Tibial artery (tissue), 4 donors: ENCODE measurements around the gene SPAG6.

ENCODE experiments used
- DNase-seq, 2 donors: peaks; one replicate each; pipeline ENCODE4 v3.0.0-alpha.2; 2019
- H3K27ac ChIP-seq, 2 donors: fragments of 200-600 bp; sonication (generic) in 1 of 2; 1 replicate in 1 of 2; 2 replicates in 1 of 2; pipeline ENCODE4 v1.5.1; 2018 to 2019; ENCODE audit warnings: mild to moderate bottlenecking in 1 of 2
- H3K27me3 ChIP-seq, 2 donors: fragments of 200-600 bp; sonication (generic) in 1 of 2; one replicate each; pipeline versions ENCODE4 v1.5.1 to v1.6.0; 2016 to 2019
- H3K36me3 ChIP-seq, 3 donors: fragments of 200-600 bp; sonication (generic) in 2 of 3; one replicate each; pipeline ENCODE4 v1.5.1; 2016 to 2019; ENCODE audit warnings: mild to moderate bottlenecking in 2 of 3
- H3K4me1 ChIP-seq, 4 donors: fragments of 200-600 bp; sonication (generic) in 2 of 4; 1 replicate in 3 of 4; 2 replicates in 1 of 4; pipeline ENCODE4 v1.5.1; 2016 to 2019
- H3K4me3 ChIP-seq, 2 donors: fragments of 200-600 bp; sonication (generic) in 1 of 2; 1 replicate in 1 of 2; 2 replicates in 1 of 2; pipeline ENCODE4 v1.5.1; 2018 to 2019; ENCODE audit warnings: mild to moderate bottlenecking in 2 of 2
- H3K9me3 ChIP-seq, 3 donors: fragments of 200-600 bp; sonication (generic) in 1 of 3; one replicate each; pipeline ENCODE4 v1.5.1; 2016 to 2019
- CTCF ChIP-seq, 2 experiments: fragments of 200-600 bp in 1 of 2; fragments of 450-650 bp in 1 of 2; IDR thresholded peaks; one replicate each; pipeline ENCODE4 v1.5.1; 2017 to 2019; ENCODE audit warnings: antibody characterized with exemption in 2 of 2, mild to moderate bottlenecking in 1 of 2, moderate library complexity in 1 of 2
- intact Hi-C: fragments of 100-400 bp; cut with DNase I; formaldehyde crosslinking; loops from one replicate; pipeline ENCODE4 v1.15.0; 2023; ENCODE audit warnings: low total_unique reads

SPAG6 gene

DNA sequence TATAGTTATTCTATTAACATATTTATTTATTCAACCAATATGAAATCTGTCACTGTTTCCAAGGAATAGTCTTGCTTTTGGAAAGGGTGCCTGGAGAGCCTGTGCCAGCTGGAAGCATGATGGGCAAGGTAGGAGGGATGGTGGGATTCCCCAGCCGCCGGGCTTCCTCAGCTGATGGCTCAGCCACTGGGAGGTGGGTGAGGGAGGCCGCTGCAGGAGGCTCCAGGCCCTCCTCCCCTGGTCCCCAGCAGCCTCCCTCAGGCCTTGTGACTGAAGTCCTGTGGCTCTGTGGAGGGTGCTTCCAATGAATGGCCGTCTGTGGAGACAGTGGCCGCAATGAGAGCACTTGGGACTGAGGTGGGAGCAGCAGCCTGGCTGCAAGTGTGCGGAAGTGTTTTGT lies 27.0 kb downstream of the SPAG6 start:
- Histone ChIP-seq H3K27me3 (peaks cover 0 to 10% of the 10 kb centered on the region in 2 donors), H3K9me3 (no peaks in the 10 kb centered on the region), H3K4me1 (no peaks in the 10 kb centered on the region), H3K4me3 (no peak overlapping the region), H3K36me3 (no peaks in the 10 kb centered on the region), H3K27ac (no peak overlapping the region)
- intact Hi-C loops = no loop called here
- DNase-seq = no peak
- no peak for TF ChIP-seq CTCF (IDR thresholded peaks at IDR 0.05)

DNA sequence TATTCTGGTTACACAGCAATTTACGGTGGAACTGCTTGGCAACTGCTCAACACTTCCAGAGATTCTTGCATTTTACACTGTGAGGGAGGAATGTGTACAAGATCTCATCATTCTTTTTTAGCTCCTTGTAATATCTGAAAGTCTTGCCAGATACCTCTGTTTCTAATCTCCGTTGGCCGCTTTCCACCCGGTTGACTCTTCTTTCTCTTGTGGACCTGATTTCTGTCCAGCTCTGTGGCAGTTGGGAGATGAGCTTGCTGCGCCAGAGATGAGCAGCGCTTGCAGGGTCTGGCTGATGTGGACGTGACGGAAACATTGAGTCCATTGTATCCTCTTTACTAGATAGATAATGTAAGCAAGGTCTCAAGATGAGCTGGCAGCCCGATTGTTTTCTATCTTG lies 27.6 kb downstream of the SPAG6 start:
- intact Hi-C loops = no loop called here
- Histone ChIP-seq H3K27ac (no peak overlapping the region), H3K9me3 (no peaks in the 10 kb centered on the region), H3K36me3 (no peaks in the 10 kb centered on the region), H3K27me3 (peaks cover 0 to 7% of the 10 kb centered on the region in 2 donors), H3K4me1 (no peaks in the 10 kb centered on the region), H3K4me3 (no peak overlapping the region)
- DNase-seq = no peak
- TF ChIP-seq CTCF (IDR thresholded peaks at IDR 0.05) = no peak

- intact Hi-C loops = no loop called here
- H3K27me3 ChIP-seq = peaks cover 0 to 6% of the 10 kb centered on the region in 2 donors
- TF ChIP-seq CTCF (IDR thresholded peaks at IDR 0.05) = no peak
- H3K36me3 ChIP-seq = no peaks in the 10 kb centered on the region
- no peaks in the 10 kb centered on the region for H3K4me1 ChIP-seq
- no peaks in the 10 kb centered on the region for H3K9me3 ChIP-seq
- no peak overlapping the region for H3K4me3 ChIP-seq
- no peak overlapping the region for H3K27ac ChIP-seq
- DNase-seq = no peak
These were observed 29.3 kb downstream of the SPAG6 start for GRCh38 chr10:22374489-22375126.

- Histone ChIP-seq H3K27me3 (peaks cover 0 to 3% of the 10 kb centered on the region in 2 donors), H3K4me3 (no peak overlapping the region), H3K9me3 (no peaks in the 10 kb centered on the region), H3K36me3 (no peaks in the 10 kb centered on the region), H3K4me1 (no peaks in the 10 kb centered on the region), H3K27ac (no peak overlapping the region)
- no peak for TF ChIP-seq CTCF (IDR thresholded peaks at IDR 0.05)
- DNase-seq = no peak
- intact Hi-C loops = no loop called here
These were observed 33.8 kb downstream of the SPAG6 start for GRCh38 chr10:22379059-22379458.

- no peaks in the 10 kb centered on the region for H3K4me1 ChIP-seq
- no peaks in the 10 kb centered on the region for H3K9me3 ChIP-seq
- H3K4me3 ChIP-seq = no peak overlapping the region
- no peaks in the 10 kb centered on the region for H3K36me3 ChIP-seq
- intact Hi-C loops = no loop called here
- H3K27ac ChIP-seq = no peak overlapping the region
- TF ChIP-seq CTCF (IDR thresholded peaks at IDR 0.05) = no peak
- peaks cover 0 to 3% of the 10 kb centered on the region in 2 donors for H3K27me3 ChIP-seq
- no peak for DNase-seq
These were observed 36.0 kb downstream of the SPAG6 start for GRCh38 chr10:22381262-22381661.

DNA sequence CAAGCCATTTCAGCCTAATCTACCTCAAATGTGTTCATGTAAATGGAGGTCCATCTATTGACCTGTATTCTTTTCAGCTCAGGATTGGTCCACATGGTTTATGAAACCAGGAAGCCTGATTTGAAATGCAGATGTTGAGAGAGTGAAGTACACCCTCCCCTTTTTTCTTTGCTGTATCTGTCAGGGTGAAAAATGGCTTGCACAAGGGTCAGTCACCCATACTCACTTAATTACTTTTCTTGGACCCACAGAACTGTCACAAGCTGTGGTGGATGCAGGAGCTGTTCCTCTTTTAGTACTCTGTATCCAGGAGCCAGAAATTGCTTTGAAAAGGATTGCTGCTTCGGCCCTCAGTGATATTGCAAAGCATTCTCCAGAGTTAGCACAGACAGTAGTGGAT lies 41.2 kb downstream of the SPAG6 start:
- no peak for TF ChIP-seq CTCF (IDR thresholded peaks at IDR 0.05)
- no peaks in the 10 kb centered on the region for H3K4me1 ChIP-seq
- no peak overlapping the region for H3K27ac ChIP-seq
- no peaks in the 10 kb centered on the region for H3K9me3 ChIP-seq
- no peak for DNase-seq
- intact Hi-C loops = no loop called here
- no peaks in the 10 kb centered on the region for H3K36me3 ChIP-seq
- H3K27me3 ChIP-seq = no peaks in the 10 kb centered on the region
- no peak overlapping the region for H3K4me3 ChIP-seq
